Ureter (tissue), 1 donor: Measurements from ENCODE around the gene ENC1. TPM values are rescaled to one million over a fixed set of nuclear protein-coding genes. Genes with fewer than 3 reads are reported as not detected.

ENCODE experiments used
- total RNA-seq: library from RNA; stranded (reverse); gene quantifications from one replicate; pipeline ENCODE4 v1.2.4, GENCODE V29; 2023
- donor health status: DM: yes; HTN: yes; CAD: no.

Gene ENC1
- total RNA-seq, 1 donor from 2014 or later = 48.5 TPM

Other genes with a start within 250 kb of the ENC1 start
- 101 TPM for gene HEXB, start 44.5 kb upstream of the ENC1 start, total RNA-seq
- 31.0 TPM for gene GFM2, start 126.4 kb upstream of the ENC1 start, total RNA-seq
- 66.0 TPM for gene NSA2, start 126.5 kb upstream of the ENC1 start, total RNA-seq
- gene FAM169A, start 225.7 kb upstream of the ENC1 start, total RNA-seq = 15.2 TPM